Neuronal stem cell (in vitro differentiated cells): ENCODE measurements around the gene TYRO3.

ENCODE experiments used
- DNase-seq: peaks from one replicate; pipeline ENCODE4 v3.0.0-alpha.2; 2013; ENCODE audit warnings: low spot score
- H2AFZ ChIP-seq: one replicate; pipeline ENCODE4 v1.6.1; 2013; ENCODE audit warnings: mild to moderate bottlenecking, low read length, inconsistent platforms
- H2AK5ac ChIP-seq: 2 replicates; pipeline ENCODE4 v1.6.1; 2013; ENCODE audit warnings: low read depth, mild to moderate bottlenecking, inconsistent platforms, low read length, moderate library complexity, mixed read lengths
- H2BK120ac ChIP-seq: 2 replicates; pipeline ENCODE4 v1.6.1; 2013; ENCODE audit warnings: low read depth, mild to moderate bottlenecking, inconsistent platforms, low read length, moderate library complexity, mixed read lengths
- H2BK12ac ChIP-seq: one replicate; pipeline ENCODE4 v1.6.1; 2013; ENCODE audit warnings: low read length, inconsistent platforms
- H2BK15ac ChIP-seq: 2 replicates; pipeline ENCODE4 v1.6.1; 2013; ENCODE audit warnings: mild to moderate bottlenecking, low read length, inconsistent platforms, mixed read lengths
- H2BK5ac ChIP-seq: one replicate; pipeline ENCODE4 v1.6.1; 2013; ENCODE audit warnings: inconsistent platforms, mild to moderate bottlenecking, low read length, moderate library complexity
- H3K14ac ChIP-seq: one replicate; pipeline ENCODE4 v1.6.1; 2013; ENCODE audit warnings: low read length, inconsistent platforms
- H3K18ac ChIP-seq: 2 replicates; pipeline ENCODE4 v1.6.1; 2013; ENCODE audit warnings: low read length, inconsistent platforms
- H3K23ac ChIP-seq: 2 replicates; pipeline ENCODE4 v1.6.1; 2013; ENCODE audit warnings: low read depth, mild to moderate bottlenecking, mixed read lengths, low read length, inconsistent platforms; ENCODE audit not compliant: poor library complexity
- H3K27ac ChIP-seq: replicated peaks from 3 replicates; pipeline ENCODE4 v1.5.1; 2013; ENCODE audit warnings: low read length, inconsistent platforms
- H3K27me3 ChIP-seq, 3 experiments: 2 replicates each; pipeline ENCODE4 v1.6.1; 2013; ENCODE audit warnings: low read length in 3 of 3, mild to moderate bottlenecking in 2 of 3, inconsistent platforms in 1 of 3, low read depth in 1 of 3, mixed read lengths in 1 of 3, moderate library complexity in 1 of 3; ENCODE audit not compliant: control insufficient read depth in 3 of 3, insufficient read depth in 3 of 3
- H3K36me3 ChIP-seq, 2 donors: replicated peaks in 1 of 2; 2 replicates each; pipeline ENCODE4 v1.6.1; 2013; ENCODE audit warnings: low read length in 2 of 2; ENCODE audit not compliant: control insufficient read depth in 2 of 2, insufficient read depth in 2 of 2
- H3K4ac ChIP-seq: 2 replicates; pipeline ENCODE4 v1.6.1; 2013; ENCODE audit warnings: inconsistent platforms, mild to moderate bottlenecking, low read length, moderate library complexity
- H3K4me1 ChIP-seq, 2 donors: 1 replicate in 1 of 2; 2 replicates in 1 of 2; pipeline ENCODE4 v1.6.1; 2013; ENCODE audit warnings: low read length in 2 of 2, low read depth in 1 of 2; ENCODE audit not compliant: control insufficient read depth in 2 of 2, insufficient read depth in 1 of 2
- H3K4me2 ChIP-seq: one replicate; pipeline ENCODE4 v1.6.1; 2013; ENCODE audit warnings: mild to moderate bottlenecking, low read length, inconsistent platforms; ENCODE audit not compliant: insufficient read depth, poor library complexity, severe bottlenecking
- H3K4me3 ChIP-seq, 2 donors: 2 replicates each; pipeline ENCODE4 v1.5.1; 2013; ENCODE audit warnings: low read length in 2 of 2, mild to moderate bottlenecking in 2 of 2, inconsistent platforms in 1 of 2, moderate library complexity in 1 of 2
- H3K79me1 ChIP-seq: one replicate; pipeline ENCODE4 v1.6.1; 2013; ENCODE audit warnings: low read depth, mild to moderate bottlenecking, inconsistent platforms, low read length, moderate library complexity
- H3K9ac ChIP-seq: one replicate; pipeline ENCODE4 v1.6.1; 2013; ENCODE audit warnings: mild to moderate bottlenecking, low read depth, low read length, inconsistent platforms; ENCODE audit not compliant: poor library complexity
- H3K9me3 ChIP-seq, 2 donors: replicated peaks in 1 of 2; 2 replicates each; pipeline versions ENCODE3 to v1.6.1; 2013; ENCODE audit warnings: low read length in 2 of 2, mild to moderate bottlenecking in 2 of 2, inconsistent platforms in 1 of 2, low read depth in 1 of 2, mixed read lengths in 1 of 2, moderate library complexity in 1 of 2; ENCODE audit not compliant: control insufficient read depth in 2 of 2, insufficient read depth in 1 of 2
- H4K8ac ChIP-seq: one replicate; pipeline ENCODE4 v1.6.1; 2013; ENCODE audit warnings: low read depth, mild to moderate bottlenecking, inconsistent platforms, low read length, moderate library complexity
- H4K91ac ChIP-seq: one replicate; pipeline ENCODE4 v1.6.1; 2013; ENCODE audit warnings: low read length, low read depth, mild to moderate bottlenecking, inconsistent platforms; ENCODE audit not compliant: poor library complexity
- WGBS, 2 donors: extraction: QIAGEN DNeasy Blood & Tissue Kit; methylation state at CpG; one replicate each; pipeline ENCODE4 v1.1.7; 2013; ENCODE audit warnings: missing lambda C conversion rate in 2 of 2, mixed read lengths in 1 of 2; ENCODE audit not compliant: insufficient read length in 2 of 2, insufficient replicate concordance in 1 of 2; ENCODE audit errors: extremely low coverage in 2 of 2; 5-methylcytosine and 5-hydroxymethylcytosine counted together

The TYRO3 gene

DNA sequence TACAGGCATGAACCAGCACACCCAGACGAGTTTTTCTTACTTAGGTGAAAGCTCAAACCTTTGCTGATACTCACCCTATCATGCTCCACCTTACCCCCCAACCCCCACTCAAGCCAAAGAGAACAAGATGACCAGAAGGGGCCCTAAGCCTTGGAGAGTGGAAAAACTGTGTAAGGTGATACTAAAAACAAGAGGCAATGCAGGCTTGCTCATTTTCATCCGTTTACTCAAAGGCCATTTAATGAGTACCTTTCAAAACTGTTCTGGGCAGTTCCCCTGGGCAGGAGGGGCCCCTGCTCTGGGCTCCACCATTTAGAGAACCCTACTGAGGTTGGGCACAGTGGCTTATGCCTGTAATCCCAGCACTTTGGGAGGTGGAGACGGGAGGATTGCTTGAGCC lies 6.7 kb downstream of the TYRO3 start:
- Histone ChIP-seq H2AK5ac (no peak overlapping the region), H3K4me2 (no peak overlapping the region), H3K36me3 (peaks cover 28 to 69% of the 10 kb centered on the region in 2 donors), H3K79me1 (peaks cover 7% of the 10 kb centered on the region), H3K4me3 (no peak overlapping the region), H3K27me3 (no peaks in the 10 kb centered on the region), H2BK5ac (no peak overlapping the region), H3K18ac (no peak overlapping the region), H3K27ac (no peak overlapping the region), H2BK120ac (no peak overlapping the region), H2AFZ (no peak overlapping the region), H2BK15ac (no peak overlapping the region), H3K4me1 (peaks cover 56 to 71% of the 10 kb centered on the region in 2 donors), H3K14ac (no peak overlapping the region), H3K23ac (no peak overlapping the region), H3K9me3 (peaks cover 0 to 1% of the 10 kb centered on the region in 2 donors), H4K8ac (no peak overlapping the region), H4K91ac (no peak overlapping the region), H2BK12ac (no peak overlapping the region), H3K4ac (no peak overlapping the region), H3K9ac (no peak overlapping the region)
- no peak for DNase-seq
- WGBS, 2 donors, result no CpG with 5 or more reads among the region's 3 CpGs

DNA sequence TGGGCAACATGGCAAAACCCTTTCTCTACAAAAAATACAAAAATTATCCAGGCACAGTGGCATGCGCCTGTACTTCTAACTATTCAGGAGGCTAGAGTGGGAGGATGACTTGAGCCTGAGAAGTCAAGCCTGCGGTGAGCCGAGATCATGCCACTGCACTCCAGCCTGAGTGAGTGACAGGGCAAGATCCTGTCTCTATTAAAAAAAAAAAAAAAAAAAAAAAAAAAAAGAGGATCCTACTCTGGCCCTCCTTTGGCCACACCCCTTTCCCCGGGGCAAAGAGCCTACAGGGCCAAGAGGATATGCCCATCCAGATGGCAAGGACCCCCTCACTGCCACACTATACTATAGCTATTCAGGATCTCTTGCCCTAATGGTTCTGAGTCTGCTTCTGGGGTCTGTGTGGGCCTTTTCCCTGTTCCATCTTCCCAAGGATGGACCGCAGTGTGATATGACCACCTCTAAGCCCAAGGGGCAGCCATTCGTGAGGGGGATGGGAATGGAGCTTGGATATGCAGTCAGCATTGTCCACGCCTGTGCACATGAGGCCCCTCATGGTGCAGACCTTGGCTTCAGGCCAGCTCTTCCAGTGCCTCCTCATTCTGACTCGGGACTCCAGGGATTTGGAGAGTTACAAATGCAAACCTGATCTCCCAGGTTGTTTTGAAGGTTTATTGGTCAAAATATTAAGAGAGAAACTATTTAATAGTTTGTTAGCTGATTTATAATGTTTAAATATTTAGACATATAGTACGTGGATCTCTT lies 7.3 kb downstream of the TYRO3 start:
- Histone ChIP-seq H4K8ac (no peak overlapping the region), H3K4ac (no peak overlapping the region), H3K4me1 (peaks cover 55 to 65% of the 10 kb centered on the region in 2 donors), H2AK5ac (no peak overlapping the region), H3K27ac (peak overlapping the region; percentile 30), H4K91ac (no peak overlapping the region), H2BK5ac (no peak overlapping the region), H3K9me3 (peaks cover 0 to 1% of the 10 kb centered on the region in 2 donors), H3K4me2 (no peak overlapping the region), H3K4me3 (no peak overlapping the region), H3K23ac (no peak overlapping the region), H3K27me3 (no peaks in the 10 kb centered on the region), H3K36me3 (peaks cover 34 to 72% of the 10 kb centered on the region in 2 donors), H2BK120ac (no peak overlapping the region), H2BK15ac (no peak overlapping the region), H2BK12ac (no peak overlapping the region), H3K18ac (peak overlapping the region; percentile 66), H3K79me1 (peaks cover 4% of the 10 kb centered on the region), H3K9ac (no peak overlapping the region), H3K14ac (no peak overlapping the region), H2AFZ (no peak overlapping the region)
- no CpG with 5 or more reads among the region's 9 CpGs for WGBS, 2 donors
- no peak for DNase-seq

DNA sequence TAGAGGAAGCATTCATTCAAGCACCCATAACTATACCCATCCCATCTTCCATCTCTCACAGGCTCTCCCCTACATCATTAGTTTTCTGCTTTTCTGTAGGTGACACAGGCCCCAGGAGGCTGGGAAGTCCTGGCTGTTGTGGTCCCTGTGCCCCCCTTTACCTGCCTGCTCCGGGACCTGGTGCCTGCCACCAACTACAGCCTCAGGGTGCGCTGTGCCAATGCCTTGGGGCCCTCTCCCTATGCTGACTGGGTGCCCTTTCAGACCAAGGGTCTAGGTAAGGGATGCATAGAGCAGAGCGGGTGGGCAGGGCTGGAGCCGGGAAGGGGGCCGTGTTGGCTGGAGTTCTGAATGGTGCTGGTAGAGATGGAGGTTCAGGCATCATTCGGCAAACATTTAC lies 8.2 kb downstream of the TYRO3 start:
- Histone ChIP-seq H3K36me3 (peaks cover 39 to 76% of the 10 kb centered on the region in 2 donors), H2AK5ac (peak overlapping the region; percentile 85), H2BK5ac (peak overlapping the region; percentile 43), H3K27me3 (no peaks in the 10 kb centered on the region), H3K9ac (peak overlapping the region; percentile 46), H3K4ac (peak overlapping the region; percentile 17), H3K27ac (peak overlapping the region; percentile 96), H3K4me2 (no peak overlapping the region), H3K4me3 (no peak overlapping the region), H3K23ac (no peak overlapping the region), H3K18ac (peak overlapping the region; percentile 95), H2BK12ac (peak overlapping the region; percentile 82), H4K8ac (no peak overlapping the region), H4K91ac (peak overlapping the region; percentile 14), H3K4me1 (peaks cover 48 to 58% of the 10 kb centered on the region in 2 donors), H2AFZ (no peak overlapping the region), H2BK15ac (peak overlapping the region; percentile 40), H2BK120ac (peak overlapping the region; percentile 51), H3K14ac (peak overlapping the region; percentile 21), H3K79me1 (peaks cover 3% of the 10 kb centered on the region), H3K9me3 (no peaks in the 10 kb centered on the region)
- no CpG with 5 or more reads among the region's 6 CpGs for WGBS, 2 donors
- no peak for DNase-seq

DNA sequence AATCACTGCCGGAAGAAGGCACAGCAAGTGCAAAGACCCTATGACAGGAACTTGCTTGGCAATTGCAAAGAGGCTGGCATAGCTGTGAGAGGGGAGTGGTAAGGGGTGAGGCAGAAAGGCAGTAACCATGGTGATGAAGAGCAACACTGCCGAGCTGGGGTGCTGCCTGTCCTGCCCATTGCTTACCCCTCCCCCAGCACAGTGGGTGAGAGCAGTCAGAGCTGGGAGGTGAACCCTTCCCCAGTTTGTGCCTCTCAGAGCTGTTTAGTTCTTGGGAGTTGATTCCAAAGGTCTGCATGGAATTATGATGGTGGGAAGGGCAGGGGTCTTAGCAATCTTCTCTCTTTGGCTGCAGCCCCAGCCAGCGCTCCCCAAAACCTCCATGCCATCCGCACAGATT lies 8.8 kb downstream of the TYRO3 start:
- H3K4ac ChIP-seq, result no peak overlapping the region
- peak overlapping the region; percentile 68 for H2BK120ac ChIP-seq
- WGBS, 2 donors, result no CpG with 5 or more reads among the region's 4 CpGs
- H3K9me3 ChIP-seq, result no peaks in the 10 kb centered on the region
- H3K14ac ChIP-seq, result no peak overlapping the region
- peak overlapping the region; percentile 52 for H2AK5ac ChIP-seq
- peak; percentile 33 for DNase-seq
- H2BK5ac ChIP-seq, result peak overlapping the region; percentile 43
- no peak overlapping the region for H2BK15ac ChIP-seq
- no peak overlapping the region for H3K4me3 ChIP-seq
- H3K27me3 ChIP-seq, result no peaks in the 10 kb centered on the region
- no peak overlapping the region for H2BK12ac ChIP-seq
- peak overlapping the region; percentile 78 for H3K18ac ChIP-seq
- peak overlapping the region; percentile 96 for H3K27ac ChIP-seq
- H3K4me2 ChIP-seq, result peak overlapping the region; percentile 13
- H4K91ac ChIP-seq, result no peak overlapping the region
- peak overlapping the region; percentile 67 for H2AFZ ChIP-seq
- H4K8ac ChIP-seq, result no peak overlapping the region
- H3K4me1 ChIP-seq, result peaks cover 42 to 52% of the 10 kb centered on the region in 2 donors
- no peak overlapping the region for H3K23ac ChIP-seq
- peaks cover 45 to 76% of the 10 kb centered on the region in 2 donors for H3K36me3 ChIP-seq
- no peak overlapping the region for H3K9ac ChIP-seq
- H3K79me1 ChIP-seq, result peaks cover 3% of the 10 kb centered on the region
